ENCODE measurements around the gene ATP5IF1.

DNA sequence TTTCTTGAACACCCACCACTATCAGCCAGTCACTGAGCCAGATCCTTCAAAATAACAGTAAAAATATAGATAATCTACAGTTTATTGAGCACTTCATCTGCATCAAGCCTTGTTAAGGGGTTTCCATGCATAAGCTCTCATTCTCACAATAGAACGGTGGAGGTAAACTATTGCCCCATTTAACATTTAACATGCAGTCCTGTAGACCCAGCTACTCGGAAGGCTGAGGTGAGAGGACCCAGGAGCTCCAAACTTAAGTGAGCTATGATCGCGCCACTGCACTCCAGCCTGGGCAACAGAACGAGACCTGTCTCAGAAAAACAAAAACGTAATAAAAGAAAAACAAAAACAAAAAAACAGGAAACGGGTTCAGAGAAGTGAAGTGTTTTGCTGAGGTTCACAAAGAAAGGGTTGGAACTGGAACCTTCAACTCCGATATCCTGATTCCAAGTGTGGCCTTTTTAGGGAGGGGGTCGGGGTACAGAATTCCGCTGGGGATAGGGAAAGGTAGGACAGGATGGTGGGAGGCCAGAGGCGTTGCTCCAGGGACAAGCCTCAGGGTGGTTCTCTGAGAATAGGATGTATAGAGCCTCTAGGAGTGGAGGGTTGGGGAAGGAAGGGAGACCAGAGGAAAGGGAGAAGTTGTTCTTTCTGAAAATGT, 11.8 kb downstream of the ATP5IF1 start:
- TF ChIP-seq, protein P1, sequence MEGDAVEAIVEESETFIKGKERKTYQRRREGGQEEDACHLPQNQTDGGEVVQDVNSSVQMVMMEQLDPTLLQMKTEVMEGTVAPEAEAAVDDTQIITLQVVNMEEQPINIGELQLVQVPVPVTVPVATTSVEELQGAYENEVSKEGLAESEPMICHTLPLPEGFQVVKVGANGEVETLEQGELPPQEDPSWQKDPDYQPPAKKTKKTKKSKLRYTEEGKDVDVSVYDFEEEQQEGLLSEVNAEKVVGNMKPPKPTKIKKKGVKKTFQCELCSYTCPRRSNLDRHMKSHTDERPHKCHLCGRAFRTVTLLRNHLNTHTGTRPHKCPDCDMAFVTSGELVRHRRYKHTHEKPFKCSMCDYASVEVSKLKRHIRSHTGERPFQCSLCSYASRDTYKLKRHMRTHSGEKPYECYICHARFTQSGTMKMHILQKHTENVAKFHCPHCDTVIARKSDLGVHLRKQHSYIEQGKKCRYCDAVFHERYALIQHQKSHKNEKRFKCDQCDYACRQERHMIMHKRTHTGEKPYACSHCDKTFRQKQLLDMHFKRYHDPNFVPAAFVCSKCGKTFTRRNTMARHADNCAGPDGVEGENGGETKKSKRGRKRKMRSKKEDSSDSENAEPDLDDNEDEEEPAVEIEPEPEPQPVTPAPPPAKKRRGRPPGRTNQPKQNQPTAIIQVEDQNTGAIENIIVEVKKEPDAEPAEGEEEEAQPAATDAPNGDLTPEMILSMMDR (conservative IDR thresholded peaks at IDR 0.05 in 1 of 2, IDR thresholded peaks at IDR 0.05 in 1 of 2; ENCODE audit: low read depth in 1 of 2, low read length in 2 of 2), result no peak
- no peak for TF ChIP-seq EZH2 (IDR thresholded peaks at IDR 0.05; ENCODE audit: low read length, missing control alignments)

All from fibroblast of lung (primary cell).